Lower leg skin (tissue), 3 donors: ENCODE measurements around the gene GLTP.

ENCODE experiments used
- CTCF ChIP-seq, 3 donors: fragments of 450-650 bp; IDR thresholded peaks; one replicate each; pipeline ENCODE4 v1.5.1; 2016; ENCODE audit warnings: antibody characterized with exemption in 3 of 3, mild to moderate bottlenecking in 3 of 3, moderate library complexity in 2 of 3
- POLR2A ChIP-seq, 2 donors: fragments of 450-650 bp; IDR thresholded peaks; one replicate each; pipeline ENCODE4 v1.6.1; 2016 to 2017; ENCODE audit warnings: antibody characterized with exemption in 2 of 2, mild to moderate bottlenecking in 1 of 2, moderate library complexity in 1 of 2

GRCh38 chr12:109925185-109925840 lies 45.0 kb upstream of the GLTP start:
- TF ChIP-seq POLR2A (IDR thresholded peaks at IDR 0.05) (no peak), CTCF (IDR thresholded peaks at IDR 0.05) (no peak)
